Measurements from ENCODE around the gene EZR.
"Not testable (repeated sequence)": the region's sequence is repeated elsewhere in the genome, so short reads cannot be mapped to it uniquely, and the experiment has no call there.

The EZR gene

DNA sequence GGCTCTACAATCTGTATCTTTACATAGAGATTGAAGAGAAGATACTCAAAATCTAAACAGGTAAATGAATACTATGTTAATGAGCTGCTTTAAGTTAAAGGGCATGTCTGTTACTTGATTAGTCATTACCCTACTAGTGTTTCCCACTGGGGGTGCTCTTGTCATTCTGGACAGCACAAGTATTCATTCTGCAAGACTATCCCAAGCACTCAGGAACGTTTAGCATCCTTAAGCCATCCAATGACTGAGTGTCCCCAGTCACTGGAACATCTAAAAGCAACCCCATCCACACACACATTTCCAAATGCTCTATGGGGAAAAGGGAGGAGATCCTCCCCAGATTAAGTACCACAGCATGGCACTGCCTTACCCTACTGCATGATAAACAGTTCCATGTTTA lies 25.7 kb downstream of the EZR start:
- DNase-seq, result no peak

DNA sequence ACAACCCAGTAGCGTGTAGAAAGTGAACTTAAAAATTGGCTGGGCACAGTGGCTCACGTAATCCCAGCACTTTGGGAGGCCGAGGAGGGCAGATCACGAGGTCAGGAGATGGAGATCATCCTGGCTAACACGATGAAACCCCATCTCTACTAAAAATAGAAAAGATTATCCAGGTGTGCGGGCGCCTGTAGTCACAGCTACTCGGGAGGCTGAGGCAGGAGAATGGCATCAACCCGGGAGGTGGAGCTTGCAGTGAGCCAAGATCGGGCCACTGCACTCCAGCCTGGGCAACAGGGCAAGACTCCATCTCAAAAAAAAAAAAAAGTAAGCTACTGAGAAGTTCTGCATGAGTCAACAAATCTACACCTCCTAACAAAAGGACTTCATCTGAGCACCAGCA lies 26.7 kb downstream of the EZR start:
- not testable (repeated sequence) for DNase-seq

DNA sequence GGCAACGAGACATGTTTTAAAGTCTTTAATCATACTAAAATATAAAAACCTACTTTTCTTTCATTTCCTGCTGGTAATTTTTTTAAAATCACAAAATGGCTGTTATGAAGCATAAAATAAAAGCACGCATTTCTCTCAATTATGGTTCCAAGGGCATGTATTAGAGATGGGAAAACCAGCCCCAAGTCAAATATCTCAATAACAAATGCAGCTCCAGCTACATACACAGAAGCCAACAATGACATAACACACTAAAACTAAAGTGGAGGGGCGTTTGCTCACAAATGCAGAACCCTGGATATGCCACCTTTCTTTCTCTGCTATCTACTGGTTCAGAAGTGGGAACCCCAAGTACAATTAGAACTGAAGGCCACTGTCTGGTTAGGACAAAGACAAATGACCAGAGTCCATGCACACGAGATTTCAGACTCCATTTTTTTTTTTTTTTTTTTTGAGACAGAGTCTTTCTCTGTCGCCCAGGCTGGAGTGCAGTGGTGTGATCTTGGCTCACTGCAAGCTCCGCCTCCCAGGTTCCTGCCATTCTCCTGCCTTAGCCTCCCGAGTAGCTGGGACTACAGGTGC lies 27.8 kb downstream of the EZR start:
- no peak for DNase-seq

DNA sequence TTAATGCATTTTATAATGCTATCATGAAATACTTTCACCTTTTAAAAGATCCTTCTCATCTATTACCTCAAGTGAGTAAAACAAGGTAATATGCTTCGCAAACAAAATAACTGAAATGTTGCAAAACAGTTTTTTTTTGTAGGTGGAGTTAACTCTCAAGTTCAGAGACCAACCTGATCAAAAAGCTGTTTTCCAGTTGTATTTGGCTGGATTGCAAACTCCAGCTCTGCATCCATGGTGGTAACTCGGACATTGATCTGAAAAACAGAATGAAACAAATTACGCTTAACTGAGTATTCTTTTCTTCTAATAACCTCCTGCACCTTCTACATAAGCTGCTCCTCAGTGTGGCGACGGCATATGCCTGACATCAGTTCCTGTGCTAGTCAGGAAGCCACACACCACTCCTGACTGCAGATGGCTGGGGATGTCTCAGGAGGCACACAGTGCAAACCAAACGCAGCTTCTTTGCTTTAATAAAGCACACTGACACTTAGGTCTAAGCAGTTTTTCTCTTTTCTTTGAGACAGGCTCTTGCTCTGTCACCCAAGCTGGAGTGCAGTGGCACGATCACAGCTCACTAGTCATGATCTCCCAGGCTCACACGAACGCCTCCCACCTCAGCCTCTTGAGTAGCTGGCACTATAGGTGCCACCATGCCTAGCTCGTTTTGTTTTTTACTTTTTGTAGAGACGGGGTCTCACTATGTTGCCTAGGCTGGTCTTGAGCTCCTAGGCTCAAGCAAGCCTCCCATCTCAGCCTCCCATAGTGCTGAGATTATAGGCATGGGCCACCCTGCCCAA lies 29.9 kb downstream of the EZR start:
- DNase-seq, result peak; percentile 38

DNA sequence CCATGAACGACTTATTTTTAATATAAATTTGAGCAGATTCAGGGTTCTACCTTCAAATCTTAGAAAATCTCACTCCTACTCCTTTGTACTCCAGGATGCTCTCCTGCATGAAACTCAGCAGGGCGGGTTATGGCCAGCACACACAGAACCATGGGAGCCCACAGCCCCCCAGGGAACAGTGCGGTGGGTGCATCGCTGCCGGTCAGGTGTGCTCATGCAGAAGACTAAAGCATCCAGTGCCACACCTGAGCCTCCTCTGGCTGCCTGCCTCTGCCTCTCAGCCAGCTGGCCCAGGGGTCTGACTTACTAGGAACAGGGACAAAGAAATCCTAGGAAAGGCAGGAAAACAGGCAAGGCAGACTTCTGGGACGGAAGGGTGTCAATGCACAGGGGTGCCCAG lies 31.8 kb downstream of the EZR start:
- no peak for DNase-seq

DNA sequence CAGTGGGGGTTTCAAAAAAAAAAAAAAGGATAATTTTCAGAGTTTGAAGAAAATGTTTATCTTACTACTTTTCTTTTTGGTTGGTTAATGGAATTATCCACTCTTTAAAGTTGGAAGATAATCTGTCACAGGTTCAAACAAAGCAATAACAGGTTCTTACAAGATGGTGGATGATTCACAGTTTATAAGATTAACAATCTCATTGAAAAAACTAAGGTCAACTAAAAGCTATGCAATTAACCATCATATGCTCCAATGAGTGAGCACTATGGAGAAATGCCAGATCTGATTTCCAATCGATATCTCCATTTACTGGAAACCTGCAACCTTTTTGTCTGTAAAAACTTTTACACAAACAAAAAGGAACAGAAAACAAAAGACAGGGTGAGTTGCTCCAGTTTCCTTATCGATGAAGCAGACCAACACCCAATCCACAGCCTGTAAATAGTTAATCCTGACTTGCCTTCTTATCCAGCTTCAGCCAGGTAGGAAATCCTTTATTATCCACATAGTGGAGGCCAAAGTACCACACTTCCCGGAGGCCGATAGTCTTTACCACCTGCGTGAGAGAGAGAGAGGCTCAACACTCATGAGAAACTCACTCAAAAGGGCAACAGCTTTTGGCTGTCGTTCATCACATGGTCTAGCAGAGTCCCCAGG lies 32.4 kb downstream of the EZR start:
- no peak for DNase-seq

DNA sequence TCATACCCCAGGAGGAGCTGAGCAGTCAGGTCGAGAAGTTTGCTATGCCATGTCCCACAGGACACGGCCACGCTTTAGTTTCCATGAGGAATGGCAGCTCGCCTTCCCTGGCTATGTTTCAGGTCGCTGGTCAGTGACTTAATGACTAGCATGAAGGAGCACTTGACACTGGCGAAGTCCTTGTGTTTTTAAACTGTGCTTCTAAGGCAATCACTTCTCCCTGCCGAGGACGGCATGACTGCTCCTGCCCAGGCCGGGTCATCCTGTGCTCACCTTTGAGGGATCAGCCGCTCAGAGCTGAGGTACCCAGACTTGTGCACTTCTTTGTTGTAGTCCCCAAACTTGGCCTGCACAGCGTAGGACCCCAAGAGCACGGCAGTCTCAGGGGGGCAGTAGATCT lies 34.1 kb downstream of the EZR start:
- no peak for DNase-seq

DNA sequence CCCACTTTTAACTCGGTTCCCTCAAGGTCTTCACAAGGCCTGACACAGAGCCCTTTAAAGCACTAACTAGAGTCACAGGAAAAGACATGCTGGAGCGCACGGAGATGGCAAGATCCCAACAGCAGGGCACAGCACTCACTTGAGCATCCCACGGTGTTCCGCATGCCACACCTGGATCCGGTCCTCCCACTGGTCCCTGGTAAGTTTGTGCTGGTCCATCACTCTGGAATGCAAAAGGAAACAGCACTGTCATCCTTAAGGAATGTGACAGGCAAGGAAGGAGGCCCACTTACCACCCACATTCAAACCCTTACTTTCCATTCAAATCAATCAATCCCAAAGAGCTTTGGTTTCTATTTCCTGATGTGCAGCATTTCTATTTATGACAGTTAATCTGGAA lies 34.7 kb downstream of the EZR start:
- no peak for DNase-seq

DNA sequence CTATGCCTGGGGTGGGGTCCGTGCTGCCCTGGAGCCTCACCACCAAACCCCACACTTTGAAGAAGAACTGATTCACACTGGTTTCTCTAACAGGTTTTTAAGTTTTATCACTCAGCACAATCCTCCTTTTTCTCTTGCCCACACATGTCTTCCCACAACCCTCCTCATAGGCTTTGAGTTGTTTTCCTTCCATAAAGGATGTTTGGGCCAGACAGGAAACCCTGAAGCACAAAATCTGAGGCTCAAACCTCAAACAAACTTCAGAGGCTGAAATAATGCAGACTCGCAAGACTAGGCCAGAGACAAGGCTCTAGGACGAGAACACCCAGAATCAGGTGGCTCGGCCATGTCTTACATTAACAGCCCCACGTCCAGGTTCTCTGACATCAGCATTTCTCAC lies 35.3 kb downstream of the EZR start:
- no peak for DNase-seq

DNA sequence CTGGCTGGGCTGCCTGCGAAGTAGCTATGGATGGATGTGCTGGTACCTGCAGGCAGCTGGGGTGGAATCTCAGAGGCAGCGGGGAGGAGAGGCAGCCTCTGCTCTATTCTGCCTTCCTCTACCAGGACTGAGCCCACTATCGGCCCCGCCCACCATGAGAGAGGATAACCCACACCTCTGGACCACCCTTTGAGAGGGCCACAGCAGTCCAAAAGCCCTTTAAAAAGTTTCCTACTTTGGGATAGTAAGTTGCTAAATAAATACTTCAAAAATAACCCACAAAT lies 36.1 kb downstream of the EZR start:
- no peak for DNase-seq

DNA sequence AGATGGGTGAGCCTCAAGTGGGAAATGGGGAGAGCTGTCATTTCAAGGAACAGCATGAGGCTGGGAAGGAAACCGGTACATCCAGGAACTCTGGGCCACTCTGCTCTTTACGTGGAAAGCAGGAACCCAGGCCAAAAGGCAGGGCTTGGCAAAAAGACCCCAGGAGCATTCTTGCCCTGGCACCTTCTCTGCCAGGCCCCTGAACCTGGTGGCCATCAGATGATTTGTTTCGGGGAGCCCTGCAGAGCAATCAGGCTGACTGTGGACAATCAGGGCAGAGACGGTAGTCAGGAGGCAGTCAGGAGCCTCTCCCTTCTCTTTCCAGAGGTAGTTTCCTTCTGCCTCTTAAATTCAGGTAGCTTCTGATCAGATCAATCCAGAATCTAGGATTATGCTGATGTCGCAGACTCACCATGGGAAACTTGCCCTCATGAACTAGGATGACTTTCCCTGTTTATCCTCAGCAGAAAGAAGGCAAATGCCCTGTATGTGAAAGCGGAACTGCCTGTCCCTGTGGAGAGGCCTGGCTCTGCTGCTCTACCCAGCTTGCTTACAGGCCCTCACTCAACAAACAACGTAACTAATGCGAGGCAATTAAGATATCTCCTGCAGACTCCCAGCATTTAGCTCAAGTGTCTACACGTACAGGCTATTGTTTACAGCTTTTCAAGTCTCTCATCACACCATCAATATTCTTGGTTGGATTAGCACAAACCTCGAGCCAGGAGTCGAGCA lies 36.6 kb downstream of the EZR start:
- DNase-seq, result no peak

DNA sequence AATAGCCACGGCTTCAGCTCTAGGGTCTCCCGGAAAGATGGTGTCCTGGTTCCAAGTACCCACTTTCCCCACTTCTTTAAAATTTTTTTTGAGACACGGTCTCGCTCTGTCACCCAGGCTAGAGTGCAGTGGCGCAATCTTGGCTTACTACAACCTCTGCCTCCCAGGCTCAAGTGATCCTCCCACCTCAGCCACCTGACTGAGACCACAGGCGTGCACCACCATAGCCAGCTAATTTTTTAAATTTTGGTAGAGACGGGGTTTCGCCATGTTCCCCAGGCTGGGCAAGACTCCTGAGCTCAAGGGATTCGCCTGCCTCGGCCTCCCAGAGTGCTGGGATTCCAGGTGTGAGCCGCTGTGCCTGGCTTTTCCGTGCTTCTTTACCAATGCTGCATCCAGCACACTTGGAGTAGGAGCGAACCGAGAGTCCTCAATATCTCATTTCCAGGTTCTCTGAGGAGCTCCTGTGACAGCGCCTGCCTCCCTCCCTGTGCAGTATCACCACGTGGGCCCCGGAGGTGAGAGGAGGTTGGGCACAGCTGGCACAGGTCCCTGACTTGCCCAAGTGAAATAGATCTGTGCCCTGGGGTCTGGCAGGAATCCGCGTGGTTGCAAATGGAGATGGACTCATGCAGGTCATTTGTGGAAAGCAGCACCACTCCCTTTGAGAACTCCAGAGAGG lies 37.3 kb downstream of the EZR start:
- no peak for DNase-seq

DNA sequence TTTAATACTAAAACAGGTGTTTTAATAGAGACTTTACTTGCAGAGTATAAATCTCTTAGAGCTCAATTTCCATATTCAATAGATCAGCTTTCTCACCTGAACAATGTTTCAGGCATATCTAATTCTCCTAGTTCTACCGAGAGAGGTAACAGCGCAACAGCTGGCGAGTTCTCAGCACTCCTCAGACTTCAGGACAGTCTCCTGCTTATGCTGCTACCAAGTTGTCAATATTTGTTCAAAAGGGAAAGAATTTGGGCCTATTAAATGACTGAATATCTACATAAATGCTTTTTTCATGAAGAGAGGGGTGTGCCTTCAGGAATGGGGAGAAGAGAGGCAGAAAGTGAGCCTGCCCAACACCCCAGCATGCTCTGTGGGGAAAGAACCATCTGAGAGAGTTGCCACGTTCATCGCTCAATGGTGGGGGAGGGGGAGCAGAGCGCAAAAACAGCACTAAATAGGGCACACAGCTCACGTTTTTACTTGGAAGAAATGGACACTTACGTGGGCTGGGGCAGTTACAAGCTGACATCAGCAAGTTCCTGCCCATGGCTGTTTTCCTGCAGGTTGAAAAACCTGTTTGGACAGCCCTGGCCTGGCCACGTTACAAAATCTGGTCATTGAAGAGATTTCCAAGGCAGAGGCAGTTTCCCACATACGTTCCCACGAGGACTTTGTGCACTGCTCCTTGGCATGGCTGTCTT lies 38.0 kb downstream of the EZR start:
- DNase-seq, result no peak

DNA sequence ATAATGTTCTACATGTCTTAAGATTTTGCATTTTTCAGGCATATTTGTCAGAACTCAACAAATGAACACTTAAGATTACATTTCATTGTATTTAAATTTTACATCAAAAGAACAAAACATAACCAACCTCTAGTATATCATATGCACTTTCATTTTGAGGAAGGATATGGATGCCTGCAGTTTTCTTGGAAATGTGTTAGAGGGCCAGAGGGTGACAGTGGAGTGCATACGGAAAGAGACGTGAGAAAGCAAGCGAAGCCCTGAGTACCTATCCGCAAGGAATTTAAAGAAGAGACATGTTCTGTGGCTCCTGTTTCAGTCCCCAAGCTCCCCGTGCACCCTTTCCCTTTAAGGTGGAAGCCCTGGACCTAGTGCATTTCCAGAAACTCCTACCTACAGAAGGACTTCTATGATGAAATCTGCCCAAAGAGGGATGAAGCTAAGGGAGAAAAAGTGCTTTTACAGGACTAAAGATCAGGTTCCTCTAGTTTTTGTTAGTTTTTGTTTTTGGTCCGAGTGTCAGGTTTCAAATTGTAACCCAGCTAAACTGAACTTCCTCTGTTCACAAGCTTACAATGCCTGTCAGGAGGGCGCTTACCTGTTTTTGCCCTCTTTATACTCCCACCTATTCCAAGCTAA lies 38.8 kb downstream of the EZR start:
- DNase-seq, result no peak

DNA sequence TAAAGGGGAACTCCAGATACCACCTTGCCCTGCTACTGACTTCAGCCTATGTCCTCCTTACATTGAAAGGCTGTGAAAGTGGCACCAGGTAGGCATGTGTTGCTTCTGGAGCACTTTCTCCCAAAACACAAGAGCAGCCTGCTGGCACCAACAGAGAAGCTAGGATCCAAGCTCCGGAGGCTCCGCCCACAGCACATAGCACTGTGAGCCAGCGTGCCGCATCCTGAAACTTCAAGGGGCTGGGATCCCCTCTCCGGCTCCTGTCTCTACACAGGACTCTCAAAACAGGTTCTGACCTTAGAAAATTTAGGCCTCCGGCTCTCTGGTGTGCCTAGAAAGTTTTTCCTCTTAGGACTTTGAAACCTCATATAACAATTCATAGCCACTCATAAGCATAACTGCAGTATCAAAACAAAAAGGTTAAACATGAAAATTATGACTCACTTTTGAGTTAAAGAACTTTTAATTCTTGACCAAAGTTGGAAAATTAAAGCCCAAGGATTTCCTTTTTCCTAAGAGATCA lies 41.1 kb downstream of the EZR start:
- DNase-seq, result no peak

DNA sequence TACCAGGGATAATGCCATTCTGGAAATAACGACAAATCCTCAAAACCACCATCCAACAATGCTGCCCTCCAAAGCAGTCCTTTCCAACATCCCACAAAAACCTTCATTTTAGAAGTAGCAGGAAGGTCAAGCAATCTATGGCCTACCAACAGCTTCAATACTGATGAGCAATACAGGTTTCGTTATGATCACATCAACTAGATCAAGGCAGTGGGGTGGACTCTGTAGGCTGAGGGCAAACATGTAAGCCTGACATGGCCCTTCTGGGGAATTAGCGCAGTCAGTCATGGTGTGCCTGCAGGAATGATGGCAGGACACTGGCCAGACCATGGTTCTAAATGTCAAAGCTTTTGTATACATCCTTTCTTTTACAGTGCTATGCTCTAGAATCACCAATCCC lies 41.7 kb downstream of the EZR start:
- DNase-seq, result no peak

DNA sequence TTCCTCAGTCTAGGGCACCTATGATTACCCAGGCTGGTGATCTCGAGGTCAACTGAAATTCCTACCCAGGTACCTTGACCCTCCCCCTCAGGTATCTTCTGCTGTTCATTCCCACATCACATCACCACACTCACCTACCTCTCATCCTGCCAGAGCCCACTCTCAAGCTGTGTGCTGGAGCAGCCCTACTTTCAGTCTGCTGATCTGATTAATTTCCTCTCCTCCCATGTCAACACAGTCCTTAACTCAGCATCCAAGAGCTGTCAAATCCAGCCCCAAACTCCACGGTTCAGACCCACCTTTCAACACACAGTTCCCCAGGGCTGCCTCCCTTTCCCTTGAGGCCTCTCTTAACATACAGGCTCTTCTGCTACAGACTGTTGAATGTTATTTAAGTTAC lies 42.4 kb downstream of the EZR start:
- no peak for DNase-seq

DNA sequence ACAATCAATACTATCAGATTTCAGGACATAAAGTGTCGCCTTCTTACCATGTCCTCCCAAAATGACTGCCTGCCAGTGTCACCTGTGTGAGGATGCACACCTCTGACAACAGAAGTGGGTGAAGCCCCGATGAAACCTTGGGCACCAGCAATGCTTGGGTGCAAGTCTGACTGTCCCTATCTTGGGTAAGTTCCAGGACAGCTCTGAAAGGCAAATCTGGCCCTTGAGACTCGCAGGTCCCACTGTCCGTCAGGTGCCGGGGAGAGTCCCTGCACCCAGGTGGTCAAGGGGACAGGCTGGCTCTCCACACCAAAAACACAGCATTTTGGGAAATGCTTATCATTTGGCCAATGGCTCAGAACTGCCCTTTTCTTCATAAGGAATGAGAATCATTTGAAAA lies 43.3 kb downstream of the EZR start:
- no peak for DNase-seq

DNA sequence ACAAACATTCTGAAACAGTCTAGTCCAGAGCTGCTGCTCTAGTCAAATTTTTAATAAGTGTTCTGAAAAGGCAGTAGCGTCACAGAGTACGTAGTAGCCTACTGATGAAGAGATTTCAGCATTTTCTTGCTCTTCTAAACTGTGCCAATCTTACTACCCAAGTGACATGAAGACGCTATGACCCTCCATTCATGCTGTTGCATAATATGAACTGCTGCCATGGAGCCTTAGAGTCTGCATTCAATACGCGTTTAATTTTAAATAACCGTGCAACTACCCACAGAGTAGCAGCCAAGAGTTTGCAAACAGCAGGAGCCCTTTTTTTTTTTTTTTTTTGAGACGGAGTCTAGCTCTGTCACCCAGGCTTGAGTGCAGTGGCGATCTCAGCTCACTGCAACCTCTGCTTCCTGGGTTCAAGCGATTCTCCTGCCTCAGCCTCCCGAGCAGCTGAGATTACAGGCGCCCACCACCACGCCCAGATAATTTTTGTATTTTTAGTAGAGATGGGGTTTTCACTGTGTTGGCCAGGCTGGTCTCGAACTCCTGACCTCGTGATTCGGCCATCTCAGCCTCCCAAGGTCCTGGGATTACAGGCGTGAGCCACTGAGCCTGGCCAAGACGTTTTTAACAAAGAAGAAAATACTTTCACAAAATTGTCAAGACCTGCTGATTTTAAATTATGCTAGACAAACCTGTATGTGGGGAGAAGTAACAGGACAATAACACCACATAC lies 44.3 kb downstream of the EZR start:
- no peak for DNase-seq

DNA sequence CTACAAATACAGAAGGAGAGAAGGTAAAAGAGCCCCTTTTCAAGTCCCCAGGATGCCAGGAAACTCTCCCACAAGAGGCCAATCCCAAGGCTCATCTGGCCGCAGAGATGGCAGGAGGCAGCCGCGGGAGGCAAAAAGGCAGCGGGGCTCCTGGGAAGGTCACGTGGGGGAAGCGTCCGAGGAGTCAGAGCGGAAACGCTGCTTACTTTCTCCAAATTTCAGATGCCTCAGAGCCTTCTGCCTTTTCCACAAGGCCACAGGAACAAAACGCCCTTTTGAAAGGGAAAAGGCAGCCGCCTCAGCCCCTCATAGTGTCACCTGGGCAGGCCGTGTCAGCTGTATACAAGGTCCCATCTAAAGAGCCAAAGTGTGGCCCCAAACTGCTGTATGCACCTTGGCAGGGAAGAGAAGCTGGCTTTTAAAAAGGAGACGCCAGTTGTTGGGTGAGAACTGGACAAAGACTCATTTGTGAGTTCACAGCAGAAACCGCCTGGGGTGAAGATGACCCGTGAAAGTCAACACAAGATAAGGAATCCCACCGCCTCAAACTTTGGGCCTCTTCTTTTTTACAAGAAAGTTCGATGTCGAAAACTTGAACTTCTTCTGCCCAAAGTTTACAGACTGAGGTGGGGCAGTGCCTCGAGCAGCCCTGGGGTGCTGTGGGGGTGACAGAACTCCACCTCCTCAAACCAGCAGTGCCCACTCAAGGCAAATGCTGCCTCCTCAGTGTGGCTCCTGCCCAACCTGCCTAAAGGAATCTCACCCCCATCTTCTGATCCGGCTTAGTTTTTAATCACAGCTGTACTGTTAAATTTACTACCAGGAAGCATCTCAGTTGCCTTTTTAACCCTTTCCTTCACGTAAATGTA lies 45.4 kb downstream of the EZR start:
- no peak for DNase-seq
